Endothelial cell of umbilical vein (primary cell): ENCODE data around the gene RPS29.

Source experiments
- EZH2 ChIP-seq: IDR thresholded peaks from 2 replicates; pipeline ENCODE4 v1.6.1; 2012; ENCODE audit warnings: borderline replicate concordance, low read depth, mild to moderate bottlenecking, moderate library complexity, low read length, inconsistent platforms; ENCODE audit not compliant: severe bottlenecking
- POLR2A ChIP-seq: IDR thresholded peaks from 2 replicates; pipeline ENCODE4 v1.6.1; 2012; ENCODE audit warnings: low read depth, mild to moderate bottlenecking, control low read depth, low read length
- TF ChIP-seq, protein P1 (sequence below), 2 donors: IDR thresholded peaks; 1 replicate in 1 of 2; 2 replicates in 1 of 2; pipeline ENCODE4 v1.5.1; 2011; ENCODE audit warnings: low read length in 2 of 2, mild to moderate bottlenecking in 2 of 2, moderate library complexity in 2 of 2, control low read depth in 1 of 2, inconsistent platforms in 1 of 2, low read depth in 1 of 2; ENCODE audit not compliant: insufficient read depth in 1 of 2; ENCODE audit errors: extremely low read depth in 1 of 2

DNA sequence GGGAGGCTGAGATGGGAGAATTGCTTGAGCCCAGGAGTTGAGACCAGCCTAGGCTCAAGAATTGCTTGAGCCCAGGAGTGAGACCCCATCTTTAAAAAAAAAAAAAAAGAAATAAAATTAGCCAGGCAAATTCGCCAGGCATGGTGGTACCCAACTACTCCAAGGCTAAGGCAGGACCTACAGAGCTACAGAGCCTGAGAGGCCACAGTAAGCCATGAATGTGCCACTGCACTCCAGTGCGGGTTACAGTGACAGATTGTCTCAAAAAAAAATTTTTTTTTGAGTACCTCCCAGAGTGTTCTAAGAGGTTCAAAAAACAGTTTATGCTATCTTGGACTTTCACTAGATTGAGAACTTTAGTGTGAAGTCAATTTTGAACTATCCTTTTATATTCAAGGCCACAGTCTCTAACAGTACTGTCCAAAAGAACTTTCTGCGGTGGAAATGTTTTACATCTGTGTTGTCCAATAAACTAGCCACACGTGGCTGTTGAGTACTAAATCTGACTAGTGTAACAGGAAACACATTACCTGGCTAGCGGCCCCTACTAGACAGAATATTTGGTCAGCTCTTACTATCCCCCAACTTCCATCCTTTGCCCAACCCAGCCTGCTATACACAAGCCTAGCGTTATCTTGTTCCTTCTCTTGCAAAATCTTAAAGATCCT is 31.8 kb upstream of the RPS29 start:
- TF ChIP-seq, protein P1, sequence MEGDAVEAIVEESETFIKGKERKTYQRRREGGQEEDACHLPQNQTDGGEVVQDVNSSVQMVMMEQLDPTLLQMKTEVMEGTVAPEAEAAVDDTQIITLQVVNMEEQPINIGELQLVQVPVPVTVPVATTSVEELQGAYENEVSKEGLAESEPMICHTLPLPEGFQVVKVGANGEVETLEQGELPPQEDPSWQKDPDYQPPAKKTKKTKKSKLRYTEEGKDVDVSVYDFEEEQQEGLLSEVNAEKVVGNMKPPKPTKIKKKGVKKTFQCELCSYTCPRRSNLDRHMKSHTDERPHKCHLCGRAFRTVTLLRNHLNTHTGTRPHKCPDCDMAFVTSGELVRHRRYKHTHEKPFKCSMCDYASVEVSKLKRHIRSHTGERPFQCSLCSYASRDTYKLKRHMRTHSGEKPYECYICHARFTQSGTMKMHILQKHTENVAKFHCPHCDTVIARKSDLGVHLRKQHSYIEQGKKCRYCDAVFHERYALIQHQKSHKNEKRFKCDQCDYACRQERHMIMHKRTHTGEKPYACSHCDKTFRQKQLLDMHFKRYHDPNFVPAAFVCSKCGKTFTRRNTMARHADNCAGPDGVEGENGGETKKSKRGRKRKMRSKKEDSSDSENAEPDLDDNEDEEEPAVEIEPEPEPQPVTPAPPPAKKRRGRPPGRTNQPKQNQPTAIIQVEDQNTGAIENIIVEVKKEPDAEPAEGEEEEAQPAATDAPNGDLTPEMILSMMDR (IDR thresholded peaks at IDR 0.05; ENCODE audit: extremely low read depth in 1 of 2, insufficient read depth in 1 of 2, low read depth in 1 of 2, low read length in 2 of 2): no peak
- TF ChIP-seq EZH2: no peak
- no peak for TF ChIP-seq POLR2A
